Vagina (tissue), 2 donors: ENCODE results near the gene TH. TPM values are rescaled to one million over a fixed set of nuclear protein-coding genes. Genes with fewer than 3 reads are reported as not detected.
"Not testable (repeated sequence)": the region's sequence is repeated elsewhere in the genome, so short reads cannot be mapped to it uniquely, and the experiment has no call there.

Experiments
- DNase-seq, 2 donors: peaks; one replicate each; pipeline ENCODE4 v3.0.0-alpha.2; 2017; ENCODE audit errors: extremely low spot score in 2 of 2
- H3K27ac ChIP-seq: fragments of 200-600 bp; sonication (generic); one replicate; pipeline ENCODE4 v1.5.1; 2019
- H3K27me3 ChIP-seq: fragments of 200-600 bp; sonication (generic); one replicate; pipeline ENCODE4 v1.5.1; 2019
- H3K36me3 ChIP-seq, 2 donors: fragments of 200-600 bp; sonication (generic); one replicate each; pipeline ENCODE4 v1.5.1; 2017 to 2019
- H3K4me1 ChIP-seq: fragments of 200-600 bp; sonication (generic); one replicate; pipeline ENCODE4 v1.5.1; 2019
- H3K4me3 ChIP-seq, 2 donors: fragments of 200-600 bp; sonication (generic); 1 replicate in 1 of 2; 2 replicates in 1 of 2; pipeline ENCODE4 v1.5.1; 2016 to 2019
- H3K9me3 ChIP-seq: fragments of 200-600 bp; sonication (generic); one replicate; pipeline ENCODE4 v1.5.1; 2019
- POLR2A ChIP-seq, 2 donors: fragments of 450-650 bp; IDR thresholded peaks; one replicate each; pipeline ENCODE4 v1.6.1; 2017; ENCODE audit warnings: antibody characterized with exemption in 2 of 2, mild to moderate bottlenecking in 2 of 2, moderate library complexity in 2 of 2
- POLR2AphosphoS5 ChIP-seq, 2 donors: sonication (generic); formaldehyde crosslinking; IDR thresholded peaks; one replicate each; pipeline ENCODE4 v1.9.0; 2017; ENCODE audit warnings: antibody characterized with exemption in 2 of 2, mild to moderate bottlenecking in 2 of 2, low read depth in 1 of 2; ENCODE audit not compliant: insufficient read depth in 1 of 2
- intact Hi-C: fragments of 100-400 bp; cut with DNase I; formaldehyde crosslinking; loops from one replicate; pipeline ENCODE4 v1.15.1; 2023
- total RNA-seq: library from RNA; depleted of rRNA; stranded (reverse); fragments of >200 nt; gene quantifications from one replicate; pipeline ENCODE4 v1.2.3, GENCODE V29; 2016
- TF ChIP-seq, protein P1 (sequence below), 3 experiments: fragments of 450-650 bp in 2 of 3; fragments of 200-600 bp in 1 of 3; sonication (generic) in 1 of 3; IDR thresholded peaks; one replicate each; pipeline ENCODE4 v1.5.1; 2017 to 2019; ENCODE audit warnings: antibody characterized with exemption in 3 of 3, mild to moderate bottlenecking in 2 of 3, moderate library complexity in 2 of 3

Gene TH
- total RNA-seq, 1 donor from 2014 or later: 21.9 TPM

GRCh38 chr11:2180789-2181370 lies 9.3 kb upstream of the TH start:
- intact Hi-C loops: no loop called here
- Histone ChIP-seq H3K36me3 (no peaks in the 10 kb centered on the region), H3K27me3 (no peaks in the 10 kb centered on the region), H3K27ac (no peak overlapping the region), H3K9me3 (no peaks in the 10 kb centered on the region), H3K4me1 (peaks cover 6% of the 10 kb centered on the region), H3K4me3 (no peak overlapping the region)
- TF ChIP-seq POLR2AphosphoS5 (IDR thresholded peaks at IDR 0.05; ENCODE audit: insufficient read depth in 1 of 2, low read depth in 1 of 2) (no peak), POLR2A (IDR thresholded peaks at IDR 0.05) (no peak)
- TF ChIP-seq, protein P1, sequence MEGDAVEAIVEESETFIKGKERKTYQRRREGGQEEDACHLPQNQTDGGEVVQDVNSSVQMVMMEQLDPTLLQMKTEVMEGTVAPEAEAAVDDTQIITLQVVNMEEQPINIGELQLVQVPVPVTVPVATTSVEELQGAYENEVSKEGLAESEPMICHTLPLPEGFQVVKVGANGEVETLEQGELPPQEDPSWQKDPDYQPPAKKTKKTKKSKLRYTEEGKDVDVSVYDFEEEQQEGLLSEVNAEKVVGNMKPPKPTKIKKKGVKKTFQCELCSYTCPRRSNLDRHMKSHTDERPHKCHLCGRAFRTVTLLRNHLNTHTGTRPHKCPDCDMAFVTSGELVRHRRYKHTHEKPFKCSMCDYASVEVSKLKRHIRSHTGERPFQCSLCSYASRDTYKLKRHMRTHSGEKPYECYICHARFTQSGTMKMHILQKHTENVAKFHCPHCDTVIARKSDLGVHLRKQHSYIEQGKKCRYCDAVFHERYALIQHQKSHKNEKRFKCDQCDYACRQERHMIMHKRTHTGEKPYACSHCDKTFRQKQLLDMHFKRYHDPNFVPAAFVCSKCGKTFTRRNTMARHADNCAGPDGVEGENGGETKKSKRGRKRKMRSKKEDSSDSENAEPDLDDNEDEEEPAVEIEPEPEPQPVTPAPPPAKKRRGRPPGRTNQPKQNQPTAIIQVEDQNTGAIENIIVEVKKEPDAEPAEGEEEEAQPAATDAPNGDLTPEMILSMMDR (IDR thresholded peaks at IDR 0.05): no peak
- DNase-seq: no peak

- Histone ChIP-seq H3K36me3 (no peaks in the 10 kb centered on the region), H3K27me3 (no peaks in the 10 kb centered on the region), H3K27ac (no peak overlapping the region), H3K4me1 (peaks cover 6% of the 10 kb centered on the region), H3K4me3 (no peak overlapping the region), H3K9me3 (no peaks in the 10 kb centered on the region)
- TF ChIP-seq, protein P1 (IDR thresholded peaks at IDR 0.05): no peak
- TF ChIP-seq POLR2A (IDR thresholded peaks at IDR 0.05) (no peak), POLR2AphosphoS5 (IDR thresholded peaks at IDR 0.05; ENCODE audit: insufficient read depth in 1 of 2, low read depth in 1 of 2) (no peak)
- intact Hi-C loops: no loop called here
- no peak for DNase-seq
These were observed 8.7 kb upstream of the TH start for GRCh38 chr11:2180347-2180746.

- H3K27me3 ChIP-seq: no peaks in the 10 kb centered on the region
- H3K27ac ChIP-seq: no peak overlapping the region
- no peaks in the 10 kb centered on the region for H3K9me3 ChIP-seq
- TF ChIP-seq POLR2A (IDR thresholded peaks at IDR 0.05): no peak
- no peak for TF ChIP-seq POLR2AphosphoS5 (IDR thresholded peaks at IDR 0.05; ENCODE audit: insufficient read depth in 1 of 2, low read depth in 1 of 2)
- TF ChIP-seq, protein P1 (IDR thresholded peaks at IDR 0.05): no peak
- peaks cover 6% of the 10 kb centered on the region for H3K4me1 ChIP-seq
- intact Hi-C loops: no loop called here
- no peaks in the 10 kb centered on the region for H3K36me3 ChIP-seq
- DNase-seq: no peak
- no peak overlapping the region for H3K4me3 ChIP-seq
These were observed 7.9 kb upstream of the TH start for GRCh38 chr11:2179516-2179915.

- Histone ChIP-seq H3K9me3 (no peaks in the 10 kb centered on the region), H3K36me3 (no peaks in the 10 kb centered on the region), H3K4me3 (no peak overlapping the region), H3K27me3 (no peaks in the 10 kb centered on the region), H3K27ac (no peak overlapping the region), H3K4me1 (peaks cover 6% of the 10 kb centered on the region)
- TF ChIP-seq, protein P1 (IDR thresholded peaks at IDR 0.05): no peak
- no peak for TF ChIP-seq POLR2A (IDR thresholded peaks at IDR 0.05)
- intact Hi-C loops: no loop called here
- DNase-seq: no peak
These were observed 7.4 kb upstream of the TH start for GRCh38 chr11:2178906-2179494.

- intact Hi-C loops, H3K36me3 ChIP-seq, H3K27ac ChIP-seq, H3K27me3 ChIP-seq, H3K9me3 ChIP-seq, H3K4me3 ChIP-seq, DNase-seq, H3K4me1 ChIP-seq: not testable (repeated sequence)
These were observed 6.6 kb upstream of the TH start for GRCh38 chr11:2178055-2178773.
